HL-60/S4 (cell line): ENCODE measurements around the gene CREM.

ENCODE experiments used
- in situ Hi-C: fragments of 300-500 bp; cut with MboI; formaldehyde crosslinking; loops from 2 replicates; pipeline ENCODE4 v1.14.3; 2022; ENCODE audit warnings: low sequenced_read_pairs

Gene CREM

GRCh38 chr10:35216303-35216905, 89.8 kb downstream of the CREM start:
- in situ Hi-C loops, result loop anchor here (10.0 to 25.0 kb wide), 2 partner anchors 92 to 554 kb away; partner anchors contain the start of gene CREM

GRCh38 chr10:35216956-35217355, 90.3 kb downstream of the CREM start:
- in situ Hi-C loops, result loop anchor here (10.0 to 25.0 kb wide), 2 partner anchors 92 to 555 kb away; partner anchors contain the start of gene CREM

- in situ Hi-C loops, result loop anchor here (10.0 to 25.0 kb wide), 2 partner anchors 93 to 555 kb away; partner anchors contain the start of gene CREM
These were observed 90.8 kb downstream of the CREM start for GRCh38 chr10:35217455-35217854.

GRCh38 chr10:35218339-35218955, 91.8 kb downstream of the CREM start:
- in situ Hi-C loops, result loop anchor here (10.0 to 25.0 kb wide), 2 partner anchors 94 to 556 kb away; partner anchors contain the start of gene CREM

- in situ Hi-C loops, result loop anchor here (10.0 to 25.0 kb wide), 2 partner anchors 94 to 557 kb away; partner anchors contain the start of gene CREM
These were observed 92.6 kb downstream of the CREM start for GRCh38 chr10:35219292-35219691.

- in situ Hi-C loops, result loop anchor here (10.0 to 25.0 kb wide), 2 partner anchors 95 to 558 kb away; partner anchors contain the start of gene CREM
These were observed 93.5 kb downstream of the CREM start for GRCh38 chr10:35219891-35220890.

- in situ Hi-C loops, result loop anchor here (25.0 kb wide), 1 partner anchor 561 kb away; no protein-coding TSS in a partner anchor
These were observed 96.4 kb downstream of the CREM start for GRCh38 chr10:35223016-35223415.

- in situ Hi-C loops, result loop anchor here (25.0 kb wide), 1 partner anchor 562 kb away; no protein-coding TSS in a partner anchor
These were observed 97.5 kb downstream of the CREM start for GRCh38 chr10:35224045-35224740.

GRCh38 chr10:35225204-35225603, 98.6 kb downstream of the CREM start:
- in situ Hi-C loops, result no loop called here

- in situ Hi-C loops, result no loop called here
These were observed 99.9 kb downstream of the CREM start for GRCh38 chr10:35226507-35226906.

- in situ Hi-C loops, result no loop called here
These were observed 101.4 kb downstream of the CREM start for GRCh38 chr10:35228058-35228457.

GRCh38 chr10:35231646-35232045, 105.0 kb downstream of the CREM start:
- in situ Hi-C loops, result no loop called here

- in situ Hi-C loops, result no loop called here
These were observed 105.9 kb downstream of the CREM start for GRCh38 chr10:35232527-35232926.

- in situ Hi-C loops, result no loop called here
These were observed 107.4 kb downstream of the CREM start for GRCh38 chr10:35234073-35234472.

- in situ Hi-C loops, result no loop called here
These were observed 110.1 kb downstream of the CREM start for GRCh38 chr10:35236739-35237138.

GRCh38 chr10:35237766-35238512, 111.3 kb downstream of the CREM start:
- in situ Hi-C loops, result no loop called here

GRCh38 chr10:35244549-35244948, 117.9 kb downstream of the CREM start:
- in situ Hi-C loops, result no loop called here

- in situ Hi-C loops, result no loop called here
These were observed 120.2 kb downstream of the CREM start for GRCh38 chr10:35246770-35247343.
